KMS-11 (cell line): Measurements from ENCODE around the gene SLC26A1.

Experiments used
- H2AFZ ChIP-seq: fragments of 200-600 bp; sonication (generic); 2 replicates; pipeline ENCODE4 v1.6.1; 2016; ENCODE audit warnings: antibody characterized with exemption, mixed run types, low read depth
- H3K27ac ChIP-seq: fragments of 200-600 bp; sonication (generic); 2 replicates; pipeline ENCODE4 v1.6.1; 2016; ENCODE audit warnings: mild to moderate bottlenecking, mixed run types
- H3K27me3 ChIP-seq: fragments of 200-600 bp; sonication (generic); 2 replicates; pipeline ENCODE4 v1.6.1; 2017; ENCODE audit warnings: mild to moderate bottlenecking, low read depth, mixed run types, moderate library complexity; ENCODE audit not compliant: insufficient read depth
- H3K36me3 ChIP-seq: fragments of 200-600 bp; sonication (generic); 2 replicates; pipeline ENCODE4 v1.6.1; 2017; ENCODE audit warnings: mild to moderate bottlenecking, mixed run types; ENCODE audit not compliant: insufficient read depth
- H3K4me1 ChIP-seq: fragments of 200-600 bp; sonication (generic); 2 replicates; pipeline ENCODE4 v1.6.1; 2016; ENCODE audit warnings: mild to moderate bottlenecking, low read depth, mixed run types; ENCODE audit not compliant: poor library complexity, severe bottlenecking
- H3K4me2 ChIP-seq: fragments of 200-600 bp; sonication (generic); 2 replicates; pipeline ENCODE4 v1.7.0; 2016; ENCODE audit warnings: mild to moderate bottlenecking, mixed run types
- H3K4me3 ChIP-seq: fragments of 200-600 bp; sonication (generic); IDR thresholded peaks from 2 replicates; pipeline ENCODE4 v1.6.1; 2017; ENCODE audit warnings: low read depth, low read length, mixed read lengths; ENCODE audit not compliant: insufficient read depth
- H3K79me2 ChIP-seq: fragments of 200-600 bp; sonication (generic); 2 replicates; pipeline ENCODE4 v1.6.1; 2016; ENCODE audit warnings: low read depth, mixed run types; ENCODE audit not compliant: insufficient read depth
- H3K9ac ChIP-seq: fragments of 200-600 bp; sonication (generic); 2 replicates; pipeline ENCODE4 v1.6.1; 2016; ENCODE audit warnings: mild to moderate bottlenecking, mixed run types
- H4K20me1 ChIP-seq: fragments of 200-600 bp; sonication (generic); 2 replicates; pipeline ENCODE4 v1.6.1; 2016; ENCODE audit warnings: mild to moderate bottlenecking, mixed run types; ENCODE audit not compliant: insufficient read depth
- CTCF ChIP-seq: fragments of 200-600 bp; sonication (generic); conservative IDR thresholded peaks from 2 replicates; pipeline ENCODE4 v1.6.1; 2017; ENCODE audit warnings: low read depth, mild to moderate bottlenecking, antibody characterized with exemption, low read length, moderate library complexity, mixed read lengths

Gene SLC26A1

GRCh38 chr4:986879-987623 is 6.2 kb downstream of the SLC26A1 start, which contains the start of gene IDUA:
IDUA (plus strand) TSS chr4:987044; CDS start chr4:987085, 41 bp downstream.
- H3K36me3 ChIP-seq = no peaks in the 10 kb centered on the region
- H3K4me2 ChIP-seq = no peak within 1 kb of the TSS
- no peak within 1 kb of the TSS for H2AFZ ChIP-seq
- H4K20me1 ChIP-seq = no peaks in the 10 kb centered on the region
- no peak for TF ChIP-seq CTCF
- no peak within 1 kb of the TSS for H3K27ac ChIP-seq
- no peaks in the 10 kb centered on the region for H3K79me2 ChIP-seq
- H3K4me3 ChIP-seq = no peak within 1 kb of the TSS
- H3K9ac ChIP-seq = no peak within 1 kb of the TSS
- H3K27me3 ChIP-seq = peaks cover 4% of the 10 kb centered on the region; the same call in 1 of the 2 replicates
- no peaks in the 10 kb centered on the region for H3K4me1 ChIP-seq

GRCh38 chr4:986428-986878 is 6.8 kb downstream of the SLC26A1 start:
- Histone ChIP-seq H2AFZ (no peak overlapping the region), H3K4me2 (no peak overlapping the region), H3K79me2 (no peaks in the 10 kb centered on the region), H3K4me3 (no peak overlapping the region), H3K36me3 (no peaks in the 10 kb centered on the region), H4K20me1 (no peaks in the 10 kb centered on the region), H3K27ac (no peak overlapping the region), H3K4me1 (no peaks in the 10 kb centered on the region), H3K9ac (no peak overlapping the region), H3K27me3 (peaks cover 4% of the 10 kb centered on the region; the same call in 1 of the 2 replicates)
- no peak for TF ChIP-seq CTCF

GRCh38 chr4:985123-985830 is 7.9 kb downstream of the SLC26A1 start:
- Histone ChIP-seq H2AFZ (no peak overlapping the region), H3K9ac (no peak overlapping the region), H3K4me3 (no peak overlapping the region), H3K27me3 (peaks cover 4% of the 10 kb centered on the region; the same call in 1 of the 2 replicates), H3K4me1 (no peaks in the 10 kb centered on the region), H4K20me1 (no peaks in the 10 kb centered on the region), H3K79me2 (no peaks in the 10 kb centered on the region), H3K36me3 (no peaks in the 10 kb centered on the region), H3K4me2 (no peak overlapping the region), H3K27ac (no peak overlapping the region)
- TF ChIP-seq CTCF = no peak

- Histone ChIP-seq H2AFZ (no peak overlapping the region), H3K4me2 (no peak overlapping the region), H3K79me2 (no peaks in the 10 kb centered on the region), H4K20me1 (no peaks in the 10 kb centered on the region), H3K4me1 (no peaks in the 10 kb centered on the region), H3K4me3 (no peak overlapping the region), H3K9ac (no peak overlapping the region), H3K36me3 (no peaks in the 10 kb centered on the region), H3K27ac (no peak overlapping the region), H3K27me3 (peaks cover 4% of the 10 kb centered on the region; the same call in 1 of the 2 replicates)
- TF ChIP-seq CTCF = no peak
Measured at GRCh38 chr4:984336-985054, 8.7 kb downstream of the SLC26A1 start.
